Kidney epithelial cell (primary cell): Measurements from ENCODE around the gene ZZZ3. TPM values are rescaled to one million over a fixed set of nuclear protein-coding genes. Genes with fewer than 3 reads are reported as not detected.
A peak's percentile ranks its signal among the peaks of the same experiment; 100 is the strongest.
"Not testable (repeated sequence)": the region's sequence is repeated elsewhere in the genome, so short reads cannot be mapped to it uniquely, and the experiment has no call there.

Source experiments
- DNase-seq: peaks from one replicate; pipeline ENCODE4 v3.0.0-alpha.2; 2010; ENCODE audit warnings: low read depth
- H3K27me3 ChIP-seq: 2 replicates; pipeline ENCODE4 v1.6.0; 2011; ENCODE audit warnings: low read length; ENCODE audit not compliant: control insufficient read depth, insufficient read depth
- H3K36me3 ChIP-seq: 2 replicates; pipeline ENCODE4 v1.5.1; 2011; ENCODE audit warnings: low read length; ENCODE audit not compliant: control insufficient read depth, insufficient read depth
- H3K4me3 ChIP-seq: 2 replicates; pipeline ENCODE4 v1.5.1; 2011; ENCODE audit warnings: low read depth, mild to moderate bottlenecking, control low read depth, low read length
- CTCF ChIP-seq: IDR thresholded peaks from 2 replicates; pipeline ENCODE4 v1.5.1; 2011; ENCODE audit warnings: mild to moderate bottlenecking, moderate library complexity, low read length, control low read depth, inconsistent platforms; ENCODE audit not compliant: insufficient read depth, poor library complexity, severe bottlenecking
- total RNA-seq: library from RNA; depleted of rRNA; stranded (reverse); fragments of >200 nt; gene quantifications from 2 replicates; pipeline ENCODE4 v1.2.3, GENCODE V29; 2015

ZZZ3 gene
- total RNA-seq, 1 donor from 2014 or later: 71.9 TPM

DNA sequence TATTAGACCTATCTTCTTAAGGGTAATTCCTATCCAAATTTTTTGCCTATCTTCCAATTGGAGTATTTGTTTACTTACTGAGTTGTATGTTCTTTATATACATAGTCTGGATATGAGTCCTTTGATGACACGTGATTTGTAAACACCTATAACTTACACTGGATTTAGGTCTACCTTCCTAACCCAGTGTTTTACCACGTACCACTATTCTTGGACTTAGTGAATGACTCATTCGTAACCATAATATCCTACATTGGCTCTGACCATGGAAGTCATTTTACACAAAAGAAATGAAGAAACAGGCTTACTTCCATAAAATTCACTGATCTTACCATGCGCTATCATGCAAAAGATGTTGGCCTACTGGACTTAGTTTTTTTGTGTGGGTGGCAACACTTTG, 23.9 kb upstream of the ZZZ3 start:
- Histone ChIP-seq H3K36me3 (no peaks in the 10 kb centered on the region), H3K4me3 (no peak overlapping the region), H3K27me3 (no peaks in the 10 kb centered on the region)
- DNase-seq: no peak
- no peak for TF ChIP-seq CTCF

DNA sequence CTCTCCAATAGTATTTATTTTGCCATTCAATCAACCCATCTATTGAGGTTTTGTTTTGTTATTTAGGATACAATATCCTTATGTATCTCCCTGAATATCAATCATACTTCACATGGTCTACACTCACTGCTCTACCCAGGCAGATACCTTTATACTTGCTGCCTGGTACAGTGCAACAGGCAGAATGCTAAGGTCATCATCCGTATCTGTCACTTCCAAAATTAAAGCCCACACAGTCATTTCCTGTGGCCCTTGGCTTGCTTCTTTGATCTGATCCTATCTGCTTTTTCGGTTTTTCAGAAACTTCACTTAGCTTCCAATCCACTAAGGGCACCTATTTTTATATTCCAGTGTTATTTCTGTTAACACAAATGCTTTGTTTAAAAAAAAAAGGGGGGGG, 22.3 kb upstream of the ZZZ3 start:
- no peak for TF ChIP-seq CTCF
- H3K27me3 ChIP-seq: no peaks in the 10 kb centered on the region
- no peak overlapping the region for H3K4me3 ChIP-seq
- H3K36me3 ChIP-seq: no peaks in the 10 kb centered on the region
- no peak for DNase-seq

DNA sequence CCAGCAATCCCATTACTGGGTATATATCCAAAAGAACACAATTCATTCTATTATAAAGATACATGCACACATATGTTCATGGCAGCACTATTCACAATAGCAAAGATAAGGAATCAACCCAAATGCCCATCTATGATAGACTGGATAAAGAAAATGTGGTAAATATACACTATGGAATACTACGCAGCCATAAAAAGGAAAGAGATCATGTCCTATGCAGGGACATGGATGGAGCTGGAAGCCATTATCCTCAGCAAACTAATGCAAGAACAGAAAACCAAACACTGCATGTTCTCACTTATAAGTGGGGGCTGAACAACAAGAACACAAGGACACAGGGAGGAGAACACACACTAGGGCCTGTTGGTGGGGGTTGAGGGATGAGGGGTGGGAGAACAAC, 17.2 kb upstream of the ZZZ3 start:
- H3K4me3 ChIP-seq, H3K36me3 ChIP-seq, H3K27me3 ChIP-seq, DNase-seq: not testable (repeated sequence)

- no peaks in the 10 kb centered on the region for H3K27me3 ChIP-seq
- no peak for DNase-seq
Observed at GRCh38 chr1:77697441-77697840, 15.0 kb upstream of the ZZZ3 start.

DNA sequence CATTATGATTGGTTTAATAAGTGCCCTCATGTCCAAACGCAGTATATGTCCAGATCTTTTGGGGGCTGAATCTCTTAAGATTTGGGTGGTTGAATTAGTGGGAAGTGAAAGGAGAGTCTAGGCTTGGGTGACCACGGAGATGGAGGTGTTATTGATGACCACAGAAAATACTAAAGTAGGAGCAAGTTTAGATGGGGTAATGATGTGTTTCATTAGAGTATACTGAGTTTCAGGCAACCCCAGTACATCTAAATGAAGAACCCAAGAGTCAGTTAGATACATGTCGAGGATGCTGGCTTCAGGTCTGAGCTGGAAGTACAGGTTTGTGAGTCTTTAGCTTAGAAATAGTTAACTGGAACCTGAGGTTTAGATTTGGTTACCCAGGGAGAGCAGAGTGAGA, 6.5 kb upstream of the ZZZ3 start:
- no peak for DNase-seq
- Histone ChIP-seq H3K4me3 (no peak overlapping the region), H3K27me3 (no peaks in the 10 kb centered on the region), H3K36me3 (no peaks in the 10 kb centered on the region)
- TF ChIP-seq CTCF: no peak

More at GRCh38 chr1:77697441-77697840, 15.0 kb upstream of the ZZZ3 start:
- H3K36me3 ChIP-seq: no peaks in the 10 kb centered on the region
- no peak overlapping the region for H3K4me3 ChIP-seq
- no peak for TF ChIP-seq CTCF

DNA sequence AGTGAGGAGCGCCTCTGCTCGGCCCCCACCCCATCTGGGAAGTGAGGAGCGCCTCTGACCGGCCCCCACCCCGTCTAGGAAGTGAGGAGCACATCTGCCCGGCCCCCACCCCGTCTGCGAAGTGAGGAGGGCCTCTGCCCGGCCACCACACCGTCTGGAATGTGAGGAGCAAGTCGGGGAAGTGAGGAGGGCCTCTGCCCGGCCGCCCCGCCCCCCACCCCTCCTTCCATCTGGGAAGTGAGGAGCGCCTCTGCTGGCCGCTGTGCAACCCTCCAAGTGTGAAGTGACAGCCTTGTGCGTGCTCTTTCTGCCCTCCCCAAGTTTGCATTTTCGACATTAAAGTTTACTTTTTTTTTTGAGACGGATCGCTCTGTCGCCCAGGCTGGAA, 5.1 kb upstream of the ZZZ3 start:
- Histone ChIP-seq H3K4me3 (no peak overlapping the region), H3K36me3 (no peaks in the 10 kb centered on the region), H3K27me3 (no peaks in the 10 kb centered on the region)
- peak; percentile 35 for TF ChIP-seq CTCF
- DNase-seq: no peak
